ENCODE results near the gene ARHGAP26. TPM values are rescaled to one million over a fixed set of nuclear protein-coding genes. Genes with fewer than 3 reads are reported as not detected.
"Not testable (repeated sequence)": the region's sequence is repeated elsewhere in the genome, so short reads cannot be mapped to it uniquely, and the experiment has no call there.

ARHGAP26 gene
- total and polyA plus RNA-seq, 4 experiments from 2014 or later: 2.0 to 22.7 (median 17.3) TPM

- Histone ChIP-seq H3K27ac (ENCODE audit: low read depth, low read length) (no peak overlapping the region), H3K36me3 (ENCODE audit: insufficient read depth, low read length) (no peaks in the 10 kb centered on the region), H3K4me1 (ENCODE audit: insufficient read depth, low read length) (no peaks in the 10 kb centered on the region), H3K9me3 (ENCODE audit: control insufficient read depth in 1 of 2, low read length in 2 of 2) (no peaks in the 10 kb centered on the region), H3K27me3 (ENCODE audit: insufficient read depth, low read length) (no peaks in the 10 kb centered on the region), H3K4me3 (ENCODE audit: low read length in 2 of 2) (no peak overlapping the region)
- no peak for DNase-seq
- Mint-ChIP-seq H3K27ac (peak overlapping the region in 1 of 7 donors; percentile 62), H3K4me3 (no peak overlapping the region), H3K9me3 (peaks cover 0 to 3% (median 0%) of the 10 kb centered on the region in 8 donors), H3K4me1 (no peaks in the 10 kb centered on the region), H3K36me3 (peaks cover 0 to 3% of the 10 kb centered on the region in 2 donors), H3K27me3 (no peaks in the 10 kb centered on the region)
- ChIA-PET CTCF (ENCODE audit: partially characterized antibody) (no interaction called here), POLR2A (ENCODE audit: partially characterized antibody) (no interaction called here)
- intact Hi-C loops (cut with micrococcal nuclease): no loop called here
Measured at GRCh38 chr5:143093452-143094086, 323.4 kb downstream of the ARHGAP26 start.

- H3K4me1 ChIP-seq (ENCODE audit: insufficient read depth, low read length): no peaks in the 10 kb centered on the region
- H3K9me3 ChIP-seq (ENCODE audit: control insufficient read depth in 1 of 2, low read length in 2 of 2): no peaks in the 10 kb centered on the region
- no peak overlapping the region for H3K27ac ChIP-seq (ENCODE audit: low read depth, low read length)
- no peaks in the 10 kb centered on the region for H3K36me3 ChIP-seq (ENCODE audit: insufficient read depth, low read length)
- Mint-ChIP-seq H3K4me3 (no peak overlapping the region), H3K36me3 (peaks cover 0 to 3% of the 10 kb centered on the region in 2 donors), H3K27ac (peak overlapping the region in 2 of 7 donors; percentile 4 to 13), H3K27me3 (no peaks in the 10 kb centered on the region), H3K4me1 (no peaks in the 10 kb centered on the region), H3K9me3 (peaks cover 0 to 3% (median 0%) of the 10 kb centered on the region in 8 donors)
- CTCF ChIA-PET (ENCODE audit: partially characterized antibody): no interaction called here
- intact Hi-C loops (cut with micrococcal nuclease): no loop called here
- no peak for DNase-seq
- POLR2A ChIA-PET (ENCODE audit: partially characterized antibody): no interaction called here
- no peaks in the 10 kb centered on the region for H3K27me3 ChIP-seq (ENCODE audit: insufficient read depth, low read length)
- H3K4me3 ChIP-seq (ENCODE audit: low read length in 2 of 2): no peak overlapping the region
Measured at GRCh38 chr5:143094087-143094521, 323.9 kb downstream of the ARHGAP26 start.

- H3K4me1 Mint-ChIP-seq; H3K27me3 Mint-ChIP-seq; H3K4me1 ChIP-seq (ENCODE audit: insufficient read depth, low read length); CTCF ChIA-PET (ENCODE audit: partially characterized antibody); H3K27ac Mint-ChIP-seq; H3K27ac ChIP-seq (ENCODE audit: low read depth, low read length); H3K36me3 Mint-ChIP-seq; DNase-seq; H3K36me3 ChIP-seq (ENCODE audit: insufficient read depth, low read length); H3K4me3 ChIP-seq (ENCODE audit: low read length in 2 of 2); H3K4me3 Mint-ChIP-seq; H3K9me3 Mint-ChIP-seq; POLR2A ChIA-PET (ENCODE audit: partially characterized antibody); H3K27me3 ChIP-seq (ENCODE audit: insufficient read depth, low read length); H3K9me3 ChIP-seq (ENCODE audit: control insufficient read depth in 1 of 2, low read length in 2 of 2); intact Hi-C loops (cut with micrococcal nuclease): not testable (repeated sequence)
Measured at GRCh38 chr5:143094608-143095007, 324.4 kb downstream of the ARHGAP26 start.

GRCh38 chr5:143101121-143101520 lies 330.9 kb downstream of the ARHGAP26 start:
- Mint-ChIP-seq H3K27ac (peak overlapping the region; percentile 58 to 86 (median 67)), H3K4me3 (peak overlapping the region in 6 of 8 donors; percentile 31 to 58 (median 40)), H3K9me3 (no peaks in the 10 kb centered on the region), H3K4me1 (peaks cover 13 to 38% (median 19%) of the 10 kb centered on the region in 4 donors), H3K27me3 (no peaks in the 10 kb centered on the region), H3K36me3 (peaks cover 4 to 13% of the 10 kb centered on the region in 2 donors)
- no peaks in the 10 kb centered on the region for H3K9me3 ChIP-seq (ENCODE audit: control insufficient read depth in 1 of 2, low read length in 2 of 2)
- DNase-seq: no peak
- POLR2A ChIA-PET (ENCODE audit: partially characterized antibody): no interaction called here
- no peak overlapping the region for H3K4me3 ChIP-seq (ENCODE audit: low read length in 2 of 2)
- peaks cover 18% of the 10 kb centered on the region for H3K4me1 ChIP-seq (ENCODE audit: insufficient read depth, low read length)
- H3K27ac ChIP-seq (ENCODE audit: low read depth, low read length): no peak overlapping the region
- CTCF ChIA-PET (ENCODE audit: partially characterized antibody): no interaction called here
- no peaks in the 10 kb centered on the region for H3K27me3 ChIP-seq (ENCODE audit: insufficient read depth, low read length)
- H3K36me3 ChIP-seq (ENCODE audit: insufficient read depth, low read length): no peaks in the 10 kb centered on the region
- intact Hi-C loops (cut with micrococcal nuclease): no loop called here

- no peak overlapping the region for H3K27ac ChIP-seq (ENCODE audit: low read depth, low read length)
- ChIA-PET CTCF (ENCODE audit: partially characterized antibody) (no interaction called here), POLR2A (ENCODE audit: partially characterized antibody) (no interaction called here)
- H3K4me3 ChIP-seq (ENCODE audit: low read length in 2 of 2): no peak overlapping the region
- Mint-ChIP-seq H3K4me3 (peak overlapping the region in 2 of 8 donors; percentile 40), H3K9me3 (no peaks in the 10 kb centered on the region), H3K27ac (peak overlapping the region in 4 of 7 donors; percentile 24 to 83 (median 54)), H3K36me3 (peaks cover 4 to 10% of the 10 kb centered on the region in 2 donors), H3K27me3 (no peaks in the 10 kb centered on the region), H3K4me1 (peaks cover 13 to 38% (median 20%) of the 10 kb centered on the region in 4 donors)
- DNase-seq: no peak
- H3K27me3 ChIP-seq (ENCODE audit: insufficient read depth, low read length): no peaks in the 10 kb centered on the region
- intact Hi-C loops (cut with micrococcal nuclease): no loop called here
- peaks cover 18% of the 10 kb centered on the region for H3K4me1 ChIP-seq (ENCODE audit: insufficient read depth, low read length)
- no peaks in the 10 kb centered on the region for H3K36me3 ChIP-seq (ENCODE audit: insufficient read depth, low read length)
- H3K9me3 ChIP-seq (ENCODE audit: control insufficient read depth in 1 of 2, low read length in 2 of 2): no peaks in the 10 kb centered on the region
Measured at GRCh38 chr5:143101725-143102386, 331.7 kb downstream of the ARHGAP26 start.

GRCh38 chr5:143102411-143102810 lies 332.2 kb downstream of the ARHGAP26 start:
- H3K27ac Mint-ChIP-seq: peak overlapping the region in 3 of 7 donors; percentile 38 to 57 (median 43)
- intact Hi-C loops (cut with micrococcal nuclease): no loop called here

GRCh38 chr5:143105216-143105905 lies 335.2 kb downstream of the ARHGAP26 start:
- no peak for DNase-seq
- H3K27me3 ChIP-seq (ENCODE audit: insufficient read depth, low read length): no peaks in the 10 kb centered on the region
- Mint-ChIP-seq H3K27me3 (no peaks in the 10 kb centered on the region), H3K4me1 (peaks cover 14 to 31% (median 18%) of the 10 kb centered on the region in 4 donors), H3K27ac (peak overlapping the region in 3 of 7 donors; percentile 31 to 48 (median 39)), H3K9me3 (no peaks in the 10 kb centered on the region), H3K36me3 (peaks cover 4 to 14% of the 10 kb centered on the region in 2 donors), H3K4me3 (no peak overlapping the region)
- H3K36me3 ChIP-seq (ENCODE audit: insufficient read depth, low read length): no peaks in the 10 kb centered on the region
- peaks cover 16% of the 10 kb centered on the region for H3K4me1 ChIP-seq (ENCODE audit: insufficient read depth, low read length)
- intact Hi-C loops (cut with micrococcal nuclease): no loop called here
- CTCF ChIA-PET (ENCODE audit: partially characterized antibody): no interaction called here
- no peak overlapping the region for H3K4me3 ChIP-seq (ENCODE audit: low read length in 2 of 2)
- H3K27ac ChIP-seq (ENCODE audit: low read depth, low read length): no peak overlapping the region
- H3K9me3 ChIP-seq (ENCODE audit: control insufficient read depth in 1 of 2, low read length in 2 of 2): no peaks in the 10 kb centered on the region
- POLR2A ChIA-PET (ENCODE audit: partially characterized antibody): no interaction called here

More at GRCh38 chr5:143102411-143102810, 332.2 kb downstream of the ARHGAP26 start:
- POLR2A ChIA-PET (ENCODE audit: partially characterized antibody): no interaction called here
- Mint-ChIP-seq H3K9me3 (no peaks in the 10 kb centered on the region), H3K4me3 (no peak overlapping the region), H3K4me1 (peaks cover 13 to 38% (median 20%) of the 10 kb centered on the region in 4 donors), H3K36me3 (peaks cover 4 to 10% of the 10 kb centered on the region in 2 donors), H3K27me3 (no peaks in the 10 kb centered on the region)
- Histone ChIP-seq H3K9me3 (ENCODE audit: control insufficient read depth in 1 of 2, low read length in 2 of 2) (no peaks in the 10 kb centered on the region), H3K4me1 (ENCODE audit: insufficient read depth, low read length) (peaks cover 18% of the 10 kb centered on the region), H3K27me3 (ENCODE audit: insufficient read depth, low read length) (no peaks in the 10 kb centered on the region), H3K4me3 (ENCODE audit: low read length in 2 of 2) (no peak overlapping the region), H3K27ac (ENCODE audit: low read depth, low read length) (no peak overlapping the region), H3K36me3 (ENCODE audit: insufficient read depth, low read length) (no peaks in the 10 kb centered on the region)
- DNase-seq: no peak
- CTCF ChIA-PET (ENCODE audit: partially characterized antibody): no interaction called here
